Activated naive CD8-positive, alpha-beta T cell treated with anti-CD3 and anti-CD28 coated beads for 36 hours (primary cell): ENCODE measurements around the gene SCML2. TPM values are rescaled to one million over a fixed set of nuclear protein-coding genes. Genes with fewer than 3 reads are reported as not detected.
"Not testable (repeated sequence)": the region's sequence is repeated elsewhere in the genome, so short reads cannot be mapped to it uniquely, and the experiment has no call there.

Source experiments
- DNase-seq: peaks from one replicate; pipeline ENCODE4 v3.0.0; 2021
- H3K27ac Mint-ChIP-seq: one replicate; pipeline ENCODE4 v1.8.0; 2022; ENCODE audit warnings: mild to moderate bottlenecking, moderate library complexity, mixed read lengths
- H3K27me3 Mint-ChIP-seq: one replicate; pipeline ENCODE4 v1.8.0; 2022; ENCODE audit warnings: mild to moderate bottlenecking, mixed read lengths
- H3K36me3 Mint-ChIP-seq: one replicate; pipeline ENCODE4 v1.8.0; 2021; ENCODE audit warnings: mild to moderate bottlenecking, mixed read lengths
- H3K4me1 Mint-ChIP-seq: one replicate; pipeline ENCODE4 v1.8.0; 2021; ENCODE audit warnings: mixed read lengths
- H3K4me3 Mint-ChIP-seq: one replicate; pipeline ENCODE4 v1.8.0; 2022; ENCODE audit warnings: mild to moderate bottlenecking, moderate library complexity, mixed read lengths
- H3K9me3 Mint-ChIP-seq: one replicate; pipeline ENCODE4 v1.8.0; 2022; ENCODE audit warnings: mixed read lengths
- total RNA-seq, 2 experiments: library from RNA; stranded (reverse); gene quantifications; one replicate each; pipeline ENCODE4 v1.2.3, GENCODE V29; 2021

The SCML2 gene
- 1 to 10 TPM; 3.4 to 4.0 TPM for total RNA-seq

- peak; percentile 50 for DNase-seq
- peak within 1 kb of the TSS; percentile 72 for H3K4me3 Mint-ChIP-seq
- no peaks in the 10 kb centered on the region for H3K36me3 Mint-ChIP-seq
- H3K27ac Mint-ChIP-seq = no peak within 1 kb of the TSS
- H3K4me1 Mint-ChIP-seq = peaks cover 3% of the 10 kb centered on the region
- H3K27me3 Mint-ChIP-seq = peaks cover 17% of the 10 kb centered on the region
- no peaks in the 10 kb centered on the region for H3K9me3 Mint-ChIP-seq
Observed at GRCh38 chrX:18354369-18355223, at the start of gene SCML2. Gene SCML2 (minus strand): TSS chrX:18354688. CDS start chrX:18334071, 20,617 bp downstream.

GRCh38 chrX:18401848-18402213 is 47.3 kb upstream of the SCML2 start:
- H3K27me3 Mint-ChIP-seq = no peaks in the 10 kb centered on the region

GRCh38 chrX:18394477-18394876 is 40.0 kb upstream of the SCML2 start:
- DNase-seq = no peak
- Mint-ChIP-seq H3K9me3 (no peaks in the 10 kb centered on the region), H3K4me1 (peaks cover 1% of the 10 kb centered on the region), H3K27me3 (no peaks in the 10 kb centered on the region), H3K36me3 (no peaks in the 10 kb centered on the region), H3K4me3 (no peak overlapping the region), H3K27ac (no peak overlapping the region)

More at GRCh38 chrX:18401848-18402213, 47.3 kb upstream of the SCML2 start:
- no peak overlapping the region for H3K27ac Mint-ChIP-seq
- no peak overlapping the region for H3K4me3 Mint-ChIP-seq
- H3K4me1 Mint-ChIP-seq = no peaks in the 10 kb centered on the region
- no peaks in the 10 kb centered on the region for H3K36me3 Mint-ChIP-seq
- no peaks in the 10 kb centered on the region for H3K9me3 Mint-ChIP-seq
- no peak for DNase-seq

GRCh38 chrX:18390941-18391538 is 36.6 kb upstream of the SCML2 start:
- Mint-ChIP-seq H3K9me3 (no peaks in the 10 kb centered on the region), H3K4me1 (peaks cover 1% of the 10 kb centered on the region), H3K36me3 (no peaks in the 10 kb centered on the region), H3K4me3 (no peak overlapping the region), H3K27me3 (no peaks in the 10 kb centered on the region), H3K27ac (no peak overlapping the region)
- peak; percentile 4 for DNase-seq

GRCh38 chrX:18389966-18390365 is 35.5 kb upstream of the SCML2 start:
- peaks cover 1% of the 10 kb centered on the region for H3K4me1 Mint-ChIP-seq
- H3K27me3 Mint-ChIP-seq = no peaks in the 10 kb centered on the region
- no peaks in the 10 kb centered on the region for H3K9me3 Mint-ChIP-seq
- no peak for DNase-seq
- no peaks in the 10 kb centered on the region for H3K36me3 Mint-ChIP-seq
- H3K27ac Mint-ChIP-seq = no peak overlapping the region
- no peak overlapping the region for H3K4me3 Mint-ChIP-seq

- H3K27ac Mint-ChIP-seq = no peak overlapping the region
- H3K36me3 Mint-ChIP-seq = no peaks in the 10 kb centered on the region
- H3K9me3 Mint-ChIP-seq = no peaks in the 10 kb centered on the region
- no peaks in the 10 kb centered on the region for H3K27me3 Mint-ChIP-seq
- H3K4me1 Mint-ChIP-seq = no peaks in the 10 kb centered on the region
- no peak overlapping the region for H3K4me3 Mint-ChIP-seq
- peak; percentile 4 for DNase-seq
Observed at GRCh38 chrX:18377796-18378195, 23.3 kb upstream of the SCML2 start.

- H3K9me3 Mint-ChIP-seq, H3K4me1 Mint-ChIP-seq, H3K27ac Mint-ChIP-seq, H3K36me3 Mint-ChIP-seq, H3K4me3 Mint-ChIP-seq, H3K27me3 Mint-ChIP-seq, DNase-seq: not testable (repeated sequence)
Observed at GRCh38 chrX:18375131-18375805, 20.8 kb upstream of the SCML2 start.

GRCh38 chrX:18369096-18369495 is 14.6 kb upstream of the SCML2 start:
- not testable (repeated sequence) for DNase-seq, H3K9me3 Mint-ChIP-seq, H3K4me3 Mint-ChIP-seq, H3K27ac Mint-ChIP-seq, H3K36me3 Mint-ChIP-seq, H3K4me1 Mint-ChIP-seq, H3K27me3 Mint-ChIP-seq

- H3K27me3 Mint-ChIP-seq = no peaks in the 10 kb centered on the region
- no peak for DNase-seq
- H3K9me3 Mint-ChIP-seq = no peaks in the 10 kb centered on the region
- no peaks in the 10 kb centered on the region for H3K4me1 Mint-ChIP-seq
- no peak overlapping the region for H3K4me3 Mint-ChIP-seq
- no peak overlapping the region for H3K27ac Mint-ChIP-seq
- no peaks in the 10 kb centered on the region for H3K36me3 Mint-ChIP-seq
Observed at GRCh38 chrX:18368402-18368801, 13.9 kb upstream of the SCML2 start.

- Mint-ChIP-seq H3K27ac (no peak overlapping the region), H3K4me1 (no peaks in the 10 kb centered on the region), H3K9me3 (no peaks in the 10 kb centered on the region), H3K4me3 (no peak overlapping the region), H3K27me3 (peaks cover 4% of the 10 kb centered on the region), H3K36me3 (no peaks in the 10 kb centered on the region)
- DNase-seq = no peak
Observed at GRCh38 chrX:18360867-18361266, 6.4 kb upstream of the SCML2 start.

- DNase-seq = peak; percentile 14
- Mint-ChIP-seq H3K4me3 (peak overlapping the region; percentile 72), H3K27me3 (peaks cover 17% of the 10 kb centered on the region), H3K36me3 (no peaks in the 10 kb centered on the region), H3K27ac (no peak overlapping the region), H3K9me3 (no peaks in the 10 kb centered on the region), H3K4me1 (peaks cover 3% of the 10 kb centered on the region)
Observed at GRCh38 chrX:18353931-18354368, 538 bp downstream of the SCML2 start.

GRCh38 chrX:18351784-18352183 is 2.7 kb downstream of the SCML2 start:
- DNase-seq = no peak
- Mint-ChIP-seq H3K4me3 (no peak overlapping the region), H3K9me3 (no peaks in the 10 kb centered on the region), H3K36me3 (no peaks in the 10 kb centered on the region), H3K27ac (no peak overlapping the region), H3K4me1 (peaks cover 5% of the 10 kb centered on the region), H3K27me3 (peaks cover 13% of the 10 kb centered on the region)

GRCh38 chrX:18348047-18348446 is 6.4 kb downstream of the SCML2 start:
- H3K36me3 Mint-ChIP-seq = no peaks in the 10 kb centered on the region
- H3K4me3 Mint-ChIP-seq = no peak overlapping the region
- H3K4me1 Mint-ChIP-seq = peaks cover 2% of the 10 kb centered on the region
- no peaks in the 10 kb centered on the region for H3K9me3 Mint-ChIP-seq
- H3K27ac Mint-ChIP-seq = no peak overlapping the region
- peaks cover 7% of the 10 kb centered on the region for H3K27me3 Mint-ChIP-seq
- no peak for DNase-seq

GRCh38 chrX:18309401-18309800 is 45.1 kb downstream of the SCML2 start:
- no peak for DNase-seq
- peaks cover 18% of the 10 kb centered on the region for H3K36me3 Mint-ChIP-seq
- H3K9me3 Mint-ChIP-seq = no peaks in the 10 kb centered on the region
- H3K27ac Mint-ChIP-seq = no peak overlapping the region
- no peaks in the 10 kb centered on the region for H3K27me3 Mint-ChIP-seq
- H3K4me1 Mint-ChIP-seq = no peaks in the 10 kb centered on the region
- no peak overlapping the region for H3K4me3 Mint-ChIP-seq

- no peaks in the 10 kb centered on the region for H3K27me3 Mint-ChIP-seq
- H3K4me1 Mint-ChIP-seq = no peaks in the 10 kb centered on the region
- peaks cover 5% of the 10 kb centered on the region for H3K9me3 Mint-ChIP-seq
- H3K36me3 Mint-ChIP-seq = peaks cover 15% of the 10 kb centered on the region
- no peak overlapping the region for H3K27ac Mint-ChIP-seq
- H3K4me3 Mint-ChIP-seq = no peak overlapping the region
- no peak for DNase-seq
Observed at GRCh38 chrX:18297251-18297650, 57.2 kb downstream of the SCML2 start.
